Measurements from ENCODE around the gene IGDCC3.

GRCh38 chr15:65383456-65383855 is 5.7 kb upstream of the IGDCC3 start:
- TF ChIP-seq EZH2 (IDR thresholded peaks at IDR 0.05; ENCODE audit: insufficient read depth, poor library complexity, severe bottlenecking) (no peak), EZH2phosphoT487 (IDR thresholded peaks at IDR 0.05; ENCODE audit: insufficient read depth, low read depth) (no peak)
